Measurements from ENCODE around the gene FARP2.

FARP2 gene

DNA sequence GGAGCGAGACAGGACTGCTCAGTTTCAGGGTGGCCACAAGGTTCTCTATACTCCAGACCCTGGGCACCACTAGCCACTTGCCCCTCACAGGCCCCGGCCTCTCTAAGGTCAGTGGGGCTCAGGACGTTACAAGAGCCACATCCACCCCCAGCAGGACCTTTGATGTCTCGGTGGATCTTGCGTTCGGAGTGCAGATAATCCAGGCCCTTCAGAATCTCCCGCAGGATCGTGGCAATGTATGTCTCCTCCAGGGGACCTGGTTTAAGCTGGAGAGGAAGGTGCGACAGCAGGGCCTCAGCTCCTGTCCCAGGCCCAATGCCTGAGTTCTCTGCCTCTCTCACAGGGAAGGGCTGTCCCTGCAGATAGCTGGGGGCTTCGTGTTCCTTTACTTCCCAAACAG, 143.9 kb downstream of the FARP2 start:
- no peak overlapping the region for H3K4me3 ChIP-seq (ENCODE audit: control insufficient read depth, low read depth, low read length)
- no peak for TF ChIP-seq CTCF (IDR thresholded peaks at IDR 0.05; ENCODE audit: control insufficient read depth, insufficient read depth, low read depth, low read length, missing control alignments)
- DNase-seq (ENCODE audit: low read depth): no peak

- no peak for TF ChIP-seq CTCF (IDR thresholded peaks at IDR 0.05; ENCODE audit: control insufficient read depth, insufficient read depth, low read depth, low read length, missing control alignments)
- no peak overlapping the region for H3K4me3 ChIP-seq (ENCODE audit: control insufficient read depth, low read depth, low read length)
- DNase-seq (ENCODE audit: low read depth): no peak
These were observed 144.4 kb downstream of the FARP2 start for GRCh38 chr2:241500431-241500975.

- H3K4me3 ChIP-seq (ENCODE audit: control insufficient read depth, low read depth, low read length): no peak overlapping the region
- TF ChIP-seq CTCF (IDR thresholded peaks at IDR 0.05; ENCODE audit: control insufficient read depth, insufficient read depth, low read depth, low read length, missing control alignments): no peak
- no peak for DNase-seq (ENCODE audit: low read depth)
These were observed 145.0 kb downstream of the FARP2 start for GRCh38 chr2:241501099-241501541.

GRCh38 chr2:241501551-241501950, 145.5 kb downstream of the FARP2 start:
- H3K4me3 ChIP-seq (ENCODE audit: control insufficient read depth, low read depth, low read length): no peak overlapping the region
- TF ChIP-seq CTCF (IDR thresholded peaks at IDR 0.05; ENCODE audit: control insufficient read depth, insufficient read depth, low read depth, low read length, missing control alignments): no peak
- DNase-seq (ENCODE audit: low read depth): no peak

GRCh38 chr2:241502281-241502680, 146.2 kb downstream of the FARP2 start:
- no peak overlapping the region for H3K4me3 ChIP-seq (ENCODE audit: control insufficient read depth, low read depth, low read length)
- TF ChIP-seq CTCF (IDR thresholded peaks at IDR 0.05; ENCODE audit: control insufficient read depth, insufficient read depth, low read depth, low read length, missing control alignments): no peak
- DNase-seq (ENCODE audit: low read depth): no peak

DNA sequence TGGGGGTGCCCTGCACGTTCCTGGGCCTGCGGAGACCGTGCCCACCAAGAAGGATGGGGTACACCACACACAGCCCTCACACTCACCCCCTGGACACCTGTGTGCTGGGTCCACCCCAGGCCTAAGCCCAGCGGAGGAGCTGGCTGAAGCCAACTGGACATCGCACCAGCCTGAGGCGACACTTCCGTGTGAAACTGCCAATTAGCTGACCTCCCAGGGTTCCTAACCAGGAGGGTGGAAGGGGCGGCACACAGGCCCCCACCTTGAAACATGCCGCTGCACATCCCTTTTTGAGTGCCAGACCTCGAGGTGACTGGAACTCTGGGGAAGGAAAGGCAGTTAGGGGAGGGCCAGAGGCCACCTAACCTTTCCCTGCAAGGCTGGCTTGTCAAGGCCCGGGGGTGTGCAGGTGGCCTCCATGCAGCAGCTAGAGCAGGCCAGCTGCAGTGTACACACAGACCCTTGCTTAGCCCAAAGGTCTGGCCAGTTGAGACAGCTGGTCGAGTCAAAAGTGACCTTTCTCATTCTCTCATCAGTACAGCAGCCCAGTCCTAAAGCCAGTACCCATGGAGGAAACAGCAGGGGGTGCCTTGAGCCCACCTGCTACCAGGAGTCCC, 147.8 kb downstream of the FARP2 start:
- TF ChIP-seq CTCF (IDR thresholded peaks at IDR 0.05; ENCODE audit: control insufficient read depth, insufficient read depth, low read depth, low read length, missing control alignments): no peak
- no peak for DNase-seq (ENCODE audit: low read depth)
- H3K4me3 ChIP-seq (ENCODE audit: control insufficient read depth, low read depth, low read length): no peak overlapping the region
